Measurements from ENCODE around the gene TBC1D5.

Gene TBC1D5

DNA sequence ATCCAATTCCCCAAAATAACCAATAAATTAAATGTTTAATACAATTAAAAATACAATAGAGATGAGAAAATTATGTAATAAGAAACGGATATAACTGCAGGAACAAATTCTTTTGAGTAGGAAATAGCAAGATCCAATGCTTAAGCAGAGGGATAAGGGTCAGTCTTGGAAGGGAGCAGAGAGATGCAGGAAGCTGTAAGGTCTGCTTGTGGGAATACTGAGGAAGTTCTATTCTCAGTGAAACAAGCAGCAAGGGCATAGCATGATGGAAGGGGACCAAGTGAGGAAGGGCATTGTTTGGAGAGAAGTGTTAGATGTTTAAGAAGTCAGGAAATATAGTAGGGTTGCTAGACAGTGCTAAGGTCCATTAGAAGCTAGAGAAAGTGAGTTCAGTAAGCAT lies 409.0 kb downstream of the TBC1D5 start:
- DNase-seq = no peak

DNA sequence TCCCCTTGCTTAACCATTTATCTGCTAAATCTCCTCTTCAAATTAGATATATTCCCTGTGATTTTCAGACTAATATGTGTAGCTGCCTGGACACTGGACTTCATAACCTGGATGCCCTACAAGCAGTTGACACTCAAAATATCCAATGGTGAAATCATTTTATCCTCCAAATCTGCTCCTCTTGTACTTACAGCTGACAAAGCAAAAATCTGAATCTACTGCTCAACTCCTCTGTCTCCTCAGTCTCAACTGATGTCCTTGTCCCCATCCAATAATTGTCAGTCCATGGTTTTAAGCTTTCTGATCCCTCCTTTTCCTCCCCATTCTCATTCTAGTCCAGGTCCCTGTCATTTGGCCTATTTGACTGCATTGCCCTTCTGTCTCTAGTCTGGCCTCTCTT lies 411.8 kb downstream of the TBC1D5 start:
- DNase-seq = no peak

DNA sequence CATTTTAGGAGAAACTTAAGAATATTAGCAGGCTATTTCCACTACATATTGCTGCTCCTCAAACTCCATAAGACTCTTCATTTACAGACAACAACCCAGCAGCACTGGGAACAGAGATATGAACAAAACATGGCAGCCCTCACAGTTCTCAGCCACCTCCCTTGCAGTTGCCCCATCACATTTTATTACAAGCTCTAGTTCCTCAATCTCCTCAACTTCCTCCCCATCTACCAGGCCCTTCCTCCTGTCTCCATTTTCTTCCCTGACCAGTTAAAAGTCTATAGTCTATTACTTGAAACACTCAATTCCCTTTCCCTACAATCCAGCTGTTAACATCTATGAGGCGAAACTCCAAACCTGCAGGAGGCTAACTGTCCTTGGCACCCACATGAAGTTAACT lies 412.5 kb downstream of the TBC1D5 start:
- no peak for DNase-seq

DNA sequence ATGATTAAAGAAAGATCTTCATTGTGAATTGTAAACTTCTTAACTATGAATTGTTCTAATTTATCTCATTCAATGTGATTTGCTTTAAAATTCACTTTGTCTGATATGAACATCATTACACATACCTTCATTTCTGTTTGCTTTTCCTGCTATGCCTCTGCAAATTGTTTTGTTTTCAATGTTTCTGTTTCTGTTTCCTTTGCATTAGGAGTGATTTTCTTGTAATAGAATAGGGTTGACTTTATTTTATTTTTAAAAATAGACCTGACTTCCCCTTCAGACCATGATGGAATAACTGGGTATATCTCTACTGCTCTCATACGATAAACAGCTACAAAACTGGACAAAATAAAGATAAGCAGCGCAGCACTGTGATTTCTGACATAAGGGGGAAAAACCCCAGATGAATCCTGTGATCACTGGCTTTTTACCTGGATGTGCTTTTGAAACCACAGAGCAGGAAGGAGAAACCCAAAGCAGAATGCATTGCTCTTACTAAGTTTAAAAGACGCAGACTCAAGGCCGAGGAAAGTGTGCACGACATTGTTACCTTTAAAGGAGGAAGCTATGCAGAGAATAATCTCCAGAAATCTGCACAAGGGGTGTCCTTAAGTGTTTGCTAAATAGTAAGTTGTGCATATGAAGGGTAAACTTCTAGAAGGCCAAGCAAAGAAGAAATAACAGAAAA lies 420.2 kb downstream of the TBC1D5 start:
- no peak for DNase-seq

DNA sequence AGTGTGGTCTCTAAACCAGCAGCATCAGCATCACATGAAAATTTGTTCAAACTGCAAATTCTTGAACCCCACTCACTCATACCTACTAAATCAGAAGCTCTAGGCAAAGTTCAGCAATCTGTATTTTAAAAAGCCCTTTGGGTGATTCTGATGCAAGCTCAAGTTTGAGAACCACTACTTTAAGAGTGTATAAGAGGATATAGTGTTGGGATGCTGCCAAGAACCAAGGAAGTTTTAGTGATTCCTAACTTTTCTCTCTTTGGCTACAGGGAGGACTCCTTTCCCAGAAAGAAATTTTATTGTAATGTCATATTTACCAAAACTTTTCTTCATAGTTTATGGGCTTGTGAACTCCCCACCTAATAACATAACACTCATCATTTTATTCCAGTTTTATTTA lies 422.2 kb downstream of the TBC1D5 start:
- no peak for DNase-seq

DNA sequence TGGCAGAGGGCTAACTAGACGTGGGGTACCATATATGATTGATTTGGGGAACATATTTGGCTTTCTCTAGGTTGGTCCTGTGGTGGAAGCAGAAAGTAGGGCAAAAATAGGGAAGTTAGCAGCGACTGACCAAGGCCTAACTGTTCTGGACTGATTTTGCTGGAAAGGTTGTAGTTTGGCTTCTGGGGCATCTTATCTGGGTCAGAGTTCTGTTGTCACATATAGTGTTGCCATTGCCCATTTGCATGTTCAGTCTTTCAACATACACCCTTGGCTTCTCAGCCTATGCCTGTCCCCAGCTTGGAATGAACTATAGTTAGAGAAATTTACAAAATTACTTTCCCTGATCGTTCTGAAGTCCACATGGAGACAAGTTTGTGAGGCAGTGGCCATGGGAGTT lies 426.5 kb downstream of the TBC1D5 start:
- no peak for DNase-seq

DNA sequence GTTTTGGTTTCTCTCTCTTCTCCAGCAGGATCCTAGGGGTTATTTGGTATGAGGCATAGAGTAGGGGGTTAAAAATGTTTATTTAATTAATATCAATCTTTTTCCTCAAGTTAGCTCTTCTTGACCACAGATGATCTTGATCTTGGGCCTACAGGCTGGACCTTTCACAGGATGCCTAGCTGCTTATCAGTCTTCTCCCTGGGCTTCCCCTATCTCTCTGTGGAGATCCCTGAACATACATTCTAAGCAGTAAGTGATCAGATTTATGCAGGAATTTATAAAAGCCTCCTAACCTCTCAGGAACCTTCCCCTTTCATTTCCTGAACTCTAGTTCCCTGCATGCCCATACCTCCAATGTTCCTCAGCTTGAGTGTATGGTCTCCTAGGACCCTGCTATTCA lies 428.3 kb downstream of the TBC1D5 start:
- DNase-seq = no peak

DNA sequence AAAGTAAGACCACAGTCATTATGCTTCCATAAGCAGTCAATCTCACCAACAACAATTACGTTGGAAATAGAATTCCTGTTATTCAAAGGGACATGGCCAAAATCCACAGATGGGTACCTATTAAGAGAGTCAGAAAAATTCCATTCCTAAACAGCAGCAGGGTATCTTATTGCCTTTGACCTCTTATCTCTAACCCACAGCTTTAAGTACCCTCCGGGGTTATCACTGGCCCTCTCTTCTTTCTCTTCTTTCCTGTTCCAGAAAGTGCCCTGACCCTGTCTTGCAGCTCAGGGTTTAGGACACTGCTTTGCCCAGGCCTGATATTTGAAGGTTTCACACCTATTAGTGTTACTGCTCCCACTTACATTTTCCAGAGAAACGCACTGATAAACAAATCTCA lies 428.7 kb downstream of the TBC1D5 start:
- no peak for DNase-seq

DNA sequence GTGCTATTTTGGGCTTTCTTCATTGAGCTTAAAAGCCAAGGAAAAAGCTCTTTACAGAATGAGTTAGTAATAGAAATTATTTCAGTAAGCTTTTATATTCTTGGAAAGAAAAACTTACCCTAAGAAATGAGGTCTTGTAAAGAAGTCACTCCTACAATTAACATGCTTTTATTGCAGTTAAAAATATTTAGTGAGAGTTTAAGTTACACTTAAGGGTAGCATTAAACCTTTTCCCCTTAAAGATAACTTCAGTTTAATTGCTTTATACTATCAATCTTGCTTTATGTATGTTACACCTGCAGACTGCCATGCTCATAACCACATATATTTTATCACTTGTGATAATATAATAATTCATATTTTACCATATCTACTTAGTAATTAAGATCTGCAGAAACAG lies 431.4 kb downstream of the TBC1D5 start:
- no peak for DNase-seq

DNA sequence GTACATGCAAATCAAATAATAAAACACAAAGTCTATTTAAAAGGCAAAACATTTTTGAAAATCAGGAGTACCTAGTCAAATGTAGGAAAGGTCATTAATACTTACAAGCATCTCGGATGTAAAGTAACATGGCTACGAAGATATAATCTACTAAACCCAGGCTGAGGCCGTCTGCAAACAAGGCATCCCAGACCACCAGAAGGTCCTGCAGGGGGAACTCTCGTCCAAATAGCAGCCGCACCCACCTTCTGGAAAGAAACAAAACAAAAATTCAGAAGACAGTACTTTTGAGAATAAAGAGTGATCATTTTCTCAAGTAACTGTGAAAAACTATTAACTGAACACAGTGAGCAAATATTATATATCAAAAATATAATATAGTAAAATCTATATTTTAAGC lies 434.5 kb downstream of the TBC1D5 start:
- DNase-seq = no peak

DNA sequence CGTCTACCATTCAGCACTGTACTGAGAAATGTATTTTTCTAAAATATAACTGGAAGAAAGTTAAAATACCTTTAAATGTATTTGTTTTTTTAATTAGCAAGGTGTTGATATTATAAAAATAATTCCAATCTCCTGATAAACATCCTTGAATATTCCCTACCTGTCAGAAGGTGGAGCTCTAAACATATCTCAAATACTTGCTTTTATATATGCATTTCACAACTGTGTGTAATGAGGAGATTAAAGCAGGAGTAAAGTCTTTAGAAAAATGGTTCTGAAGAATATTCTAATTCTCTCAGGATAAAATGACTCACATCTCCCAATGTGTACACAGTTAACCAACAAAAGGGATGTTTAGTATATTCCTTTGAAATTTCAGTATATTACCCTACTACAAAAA lies 434.9 kb downstream of the TBC1D5 start:
- no peak for DNase-seq

DNA sequence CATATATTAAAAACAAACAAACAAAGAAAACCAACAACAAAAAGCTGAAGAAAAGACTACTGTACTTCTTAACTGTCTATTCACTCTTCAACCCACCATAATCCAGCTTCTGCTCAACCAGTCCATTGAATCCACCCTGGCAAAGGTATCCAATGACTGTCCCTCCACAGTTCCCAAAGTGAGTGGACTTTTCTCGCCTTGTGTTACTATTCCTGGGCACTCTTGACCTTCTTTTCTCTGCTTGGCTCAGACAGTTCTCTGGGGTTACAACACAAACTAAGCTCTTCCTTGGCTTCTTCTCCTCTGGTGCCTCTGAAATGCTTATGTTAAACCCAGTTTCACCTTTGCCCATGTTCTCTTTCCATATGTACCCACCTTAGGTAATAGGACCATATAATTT lies 437.5 kb downstream of the TBC1D5 start:
- DNase-seq = no peak

DNA sequence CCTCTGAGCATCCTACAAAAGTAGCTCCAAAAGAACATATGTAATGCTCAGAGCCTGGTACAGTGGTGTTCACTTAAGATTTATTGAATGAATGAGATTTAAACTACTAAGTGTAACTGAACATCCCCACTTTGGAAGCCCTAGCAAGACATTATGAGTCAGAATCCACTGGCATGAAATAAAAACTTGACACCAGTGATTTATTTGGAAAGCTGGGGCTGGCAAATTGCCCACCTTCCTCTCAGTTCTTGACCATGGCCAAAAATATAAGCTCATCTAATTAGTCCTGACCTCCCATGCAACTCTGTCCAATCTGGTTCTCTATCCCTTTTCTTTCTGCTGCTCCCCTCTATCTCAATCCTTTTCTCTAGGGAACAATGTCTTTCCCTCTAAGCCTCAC lies 439.7 kb downstream of the TBC1D5 start:
- no peak for DNase-seq

DNA sequence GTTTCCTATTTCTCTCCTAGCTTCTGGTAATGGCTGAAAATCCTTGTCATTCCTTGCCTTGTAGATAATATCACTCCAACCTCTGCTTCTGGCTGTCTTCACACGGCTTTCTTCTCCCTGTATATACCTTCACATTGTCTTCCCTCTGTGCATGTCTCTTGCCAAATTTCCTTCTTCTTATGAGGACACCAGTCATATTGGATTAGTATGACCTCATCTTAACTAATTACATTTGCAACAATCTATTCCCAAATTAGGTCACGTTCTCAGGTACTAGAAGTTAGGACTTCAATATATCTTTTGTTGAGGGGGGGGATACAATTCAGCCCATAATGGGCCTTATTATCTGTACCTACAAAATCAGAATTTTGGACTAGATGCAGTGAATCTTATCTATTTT lies 440.3 kb downstream of the TBC1D5 start:
- DNase-seq = no peak

DNA sequence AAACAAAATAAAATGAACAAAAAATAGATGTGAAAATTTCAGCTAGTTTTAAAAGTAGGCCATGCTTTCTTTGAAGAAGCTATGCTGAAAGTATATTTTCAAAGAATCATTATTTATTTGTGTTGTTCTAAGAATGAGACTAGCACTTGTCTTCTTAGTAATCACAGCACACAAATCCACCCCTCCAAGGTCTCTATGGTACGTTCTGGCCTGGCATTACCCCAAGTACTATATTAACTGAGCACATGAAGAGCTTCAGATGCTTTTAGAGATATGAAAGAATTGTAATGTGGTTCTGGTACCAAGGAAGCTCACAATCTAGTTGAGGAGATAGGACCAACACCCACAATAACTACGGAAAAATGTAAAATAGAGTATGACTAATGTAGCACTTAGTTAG lies 441.2 kb downstream of the TBC1D5 start:
- no peak for DNase-seq

DNA sequence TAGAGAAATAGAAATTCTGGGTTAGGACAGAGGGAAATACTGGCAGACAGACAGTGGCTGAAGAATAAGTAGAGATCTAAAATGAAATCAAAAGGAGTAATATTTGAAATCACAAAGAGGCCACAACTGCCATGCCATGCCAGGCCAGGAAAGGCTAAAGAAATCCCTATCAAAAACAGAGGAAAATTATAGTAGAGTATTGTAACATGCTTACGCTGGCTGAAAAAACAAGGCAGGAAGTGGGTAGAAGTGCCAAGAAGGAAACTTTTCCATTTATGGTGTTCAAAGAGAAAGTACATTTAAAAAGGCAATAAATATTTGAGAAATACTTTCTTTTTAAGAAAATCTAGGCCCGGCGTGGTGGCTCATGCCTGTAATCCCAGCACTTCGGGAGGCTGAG lies 442.0 kb downstream of the TBC1D5 start:
- no peak for DNase-seq

DNA sequence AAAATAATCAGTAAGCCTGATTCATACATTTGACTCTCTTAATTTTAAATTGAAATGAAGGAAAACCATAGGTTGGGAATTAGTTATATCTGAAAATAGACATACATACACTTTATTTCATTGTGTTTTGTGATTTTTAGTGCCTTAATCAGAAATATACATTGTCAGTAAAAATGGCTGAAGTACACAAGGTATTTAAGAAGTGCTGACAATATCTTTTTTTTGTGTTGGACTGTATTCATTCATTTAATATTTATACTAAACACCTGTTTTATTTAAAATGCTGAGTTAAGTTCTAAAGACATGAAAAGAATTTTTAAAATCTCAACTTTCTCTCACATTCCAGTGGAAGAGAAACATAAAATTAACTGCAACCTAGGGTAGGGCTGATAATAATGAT lies 444.4 kb downstream of the TBC1D5 start:
- DNase-seq = no peak

DNA sequence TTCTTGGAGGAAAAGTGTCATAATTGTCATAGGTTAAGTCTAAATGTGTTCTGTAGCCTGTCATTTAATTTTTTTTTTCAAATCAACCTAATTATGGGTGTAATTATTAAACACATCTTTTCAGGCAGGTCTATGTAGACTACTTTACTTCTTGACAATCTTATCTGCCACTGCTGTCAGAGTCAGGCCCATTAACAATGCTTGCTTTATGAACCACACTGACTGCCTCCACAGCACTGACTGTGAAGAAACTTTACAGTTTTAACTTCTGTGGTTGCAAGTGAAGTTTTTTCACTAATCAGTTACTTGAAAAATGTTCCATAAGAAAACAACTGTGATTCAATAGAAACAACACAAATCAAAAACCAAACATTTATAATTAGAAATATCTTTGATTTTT lies 449.9 kb downstream of the TBC1D5 start:
- DNase-seq = no peak

DNA sequence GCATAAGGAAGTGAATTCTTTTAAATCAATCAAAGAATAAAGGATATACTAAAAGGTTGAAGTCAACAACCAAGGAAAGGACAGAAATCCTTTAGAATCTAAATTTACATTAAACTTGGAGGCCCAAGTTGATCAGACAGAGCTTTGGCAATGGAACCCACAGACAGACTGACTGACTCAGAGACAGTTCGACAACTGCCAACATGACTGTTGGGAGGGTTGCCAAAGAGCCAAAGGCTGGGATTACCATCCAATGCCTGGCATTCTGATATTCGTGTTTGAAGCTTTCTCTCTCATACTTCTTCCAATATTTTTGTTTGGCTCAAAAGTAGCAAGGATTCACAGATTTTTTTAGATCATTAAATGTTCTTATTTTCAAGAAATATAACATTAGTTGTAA lies 451.5 kb downstream of the TBC1D5 start:
- no peak for DNase-seq

DNA sequence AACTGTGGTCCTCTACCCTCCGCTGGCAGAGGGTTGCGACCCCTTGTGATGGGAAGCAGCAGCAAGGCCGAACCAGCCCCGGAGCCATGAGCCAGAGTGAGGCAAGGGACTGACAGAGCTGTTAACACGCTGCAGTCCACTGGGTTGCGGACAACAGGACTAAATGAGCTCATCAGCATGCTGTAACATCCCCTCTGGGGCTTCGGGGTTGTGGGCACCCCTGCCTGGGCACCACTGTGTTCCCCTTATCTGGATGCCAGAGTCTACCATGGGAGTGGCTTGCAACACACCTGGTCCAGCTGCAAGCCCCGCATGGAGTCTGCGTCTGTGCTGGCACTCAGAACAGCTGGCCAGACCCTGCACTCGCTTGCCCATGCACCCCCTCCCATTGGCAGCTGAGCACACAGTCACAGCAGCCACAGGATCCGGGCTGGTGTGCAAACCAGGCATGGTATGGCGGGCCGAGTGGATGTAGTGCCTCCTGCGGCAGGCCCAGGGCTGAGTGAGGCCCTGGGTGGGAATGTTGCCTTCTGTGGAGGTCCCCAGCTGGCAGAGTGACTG lies 453.5 kb downstream of the TBC1D5 start:
- DNase-seq = no peak

DNA sequence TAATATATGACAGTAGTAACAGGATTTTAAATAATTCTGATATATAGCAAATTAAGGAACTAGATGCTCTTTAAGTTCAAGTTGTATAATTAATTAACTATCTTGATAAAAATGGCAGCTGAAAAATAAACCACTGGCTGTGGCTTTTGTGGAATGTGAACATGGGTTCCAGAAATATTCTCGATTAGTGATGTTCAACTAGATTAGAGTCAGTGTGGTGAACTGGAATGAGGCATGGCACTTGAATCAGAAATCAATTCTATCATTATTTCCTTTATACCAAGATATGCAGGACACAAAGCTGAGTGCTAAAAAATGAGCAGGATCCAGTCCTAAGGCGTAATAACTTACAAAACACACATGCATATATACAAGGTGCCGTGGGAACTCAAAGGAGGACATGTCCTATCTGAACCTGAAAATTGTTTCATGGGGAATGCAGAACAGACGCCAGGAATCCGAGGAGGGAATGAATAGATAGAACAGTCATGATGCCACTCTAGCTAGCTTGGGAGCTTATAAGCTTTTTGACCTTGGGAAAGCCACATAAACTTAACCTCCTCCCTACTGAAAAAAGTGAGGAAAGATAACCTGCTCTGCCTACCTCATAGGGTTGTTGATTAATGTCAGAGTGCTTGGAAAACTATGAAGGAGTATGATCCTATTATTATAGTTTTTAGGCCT lies 455.3 kb downstream of the TBC1D5 start:
- DNase-seq = no peak

DNA sequence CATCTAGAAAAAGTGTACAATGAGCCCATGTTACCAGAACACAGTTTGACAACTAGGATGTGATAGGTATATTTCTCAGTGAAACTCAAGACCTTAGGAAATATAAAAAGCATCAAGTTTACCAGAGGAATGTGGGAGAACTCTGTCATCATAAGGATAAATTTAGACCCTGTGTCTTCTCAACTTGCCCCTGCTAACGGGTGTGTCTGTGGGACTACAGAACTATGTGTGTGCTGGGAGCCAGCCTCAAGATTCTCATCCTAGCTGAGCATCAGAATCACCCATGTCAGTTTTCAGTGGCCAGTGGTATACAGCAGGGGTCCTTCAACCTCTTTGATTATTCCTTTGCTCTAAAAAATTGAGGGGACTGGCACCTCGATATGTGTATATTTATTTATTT lies 464.4 kb downstream of the TBC1D5 start:
- no peak for DNase-seq

DNA sequence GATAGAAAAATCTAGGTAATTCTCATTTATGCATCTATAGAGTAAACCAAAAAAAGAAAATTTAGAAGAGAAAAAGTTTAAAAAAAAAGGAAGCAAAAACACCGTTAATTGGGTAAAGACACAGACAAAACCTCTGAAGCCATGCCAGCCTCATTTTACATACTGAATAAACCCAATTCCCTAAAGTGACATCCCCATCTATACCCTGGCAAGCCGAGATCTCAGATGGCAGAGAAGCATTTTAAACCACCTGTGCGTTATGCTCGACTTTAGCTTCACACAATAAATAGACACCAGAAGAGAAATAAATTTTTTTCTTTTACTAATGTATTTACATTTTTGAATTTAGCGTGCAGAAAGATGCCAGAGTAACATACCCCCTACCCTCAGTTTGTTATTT lies 475.6 kb downstream of the TBC1D5 start:
- no peak for DNase-seq

DNA sequence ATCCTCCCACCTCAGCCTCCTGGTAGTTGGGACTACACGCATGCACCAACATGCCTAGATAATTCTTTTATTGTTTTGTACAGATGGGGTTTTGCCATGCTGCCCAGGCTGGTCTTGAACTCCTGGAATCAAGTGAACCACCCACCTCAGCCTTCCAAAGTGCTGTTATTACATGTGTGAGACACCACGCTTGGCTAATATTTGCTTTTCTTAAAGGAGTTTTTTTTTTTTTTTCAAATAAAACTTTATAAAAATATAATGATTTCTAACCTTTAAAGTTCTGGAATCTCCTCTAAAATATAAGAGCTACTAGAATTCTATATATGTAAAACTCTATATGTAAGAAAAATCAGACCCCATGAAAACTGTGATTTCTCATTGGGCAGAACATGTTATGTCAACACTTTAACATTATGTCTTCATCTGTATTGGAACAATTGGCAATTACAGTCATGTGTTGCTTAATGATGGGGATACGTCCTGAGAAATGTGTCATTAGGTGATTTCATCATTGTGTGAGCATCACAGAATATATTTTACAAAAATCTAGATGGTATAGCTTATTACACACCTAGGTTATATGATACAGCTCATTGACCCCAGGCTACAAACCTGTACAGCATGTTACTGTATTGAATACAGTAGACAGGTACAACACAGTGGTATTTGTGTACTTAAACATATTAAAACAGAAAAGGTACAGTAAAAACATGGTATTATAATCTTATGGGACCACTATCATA lies 480.6 kb downstream of the TBC1D5 start:
- no peak for DNase-seq
